Measurements from ENCODE around the gene SLC7A6.

- TF ChIP-seq CTCF (conservative IDR thresholded peaks at IDR 0.05; ENCODE audit: low read length) (no peak), EZH2phosphoT487 (IDR thresholded peaks at IDR 0.05; ENCODE audit: borderline replicate concordance) (no peak)
Observed at GRCh38 chr16:68298907-68299561, 34.7 kb downstream of the SLC7A6 start.
